Activated CD8-positive, alpha-beta T cell treated with anti-CD3 and anti-CD28 coated beads for 36 hours (primary cell): Measurements from ENCODE around the gene METAP1. TPM values are rescaled to one million over a fixed set of nuclear protein-coding genes. Genes with fewer than 3 reads are reported as not detected.

Experiments
- ATAC-seq: fragments of 200-7000 bp; cut with Tn5 transposase; one replicate; pipeline ENCODE4 v1.10.0; 2021; ENCODE audit warnings: mild to moderate bottlenecking, moderate library complexity
- CTCF ChIA-PET: fragments of 350-600 bp; sonication (Branson Sonifier 250); formaldehyde crosslinking; loops from one replicate; lab custom pipeline; 2021; ENCODE audit warnings: antibody characterized with exemption; lab: Charles Lee
- POLR2A ChIA-PET: fragments of 350-600 bp; sonication (Branson Sonifier 250); formaldehyde crosslinking; loops from one replicate; lab custom pipeline; 2021; ENCODE audit warnings: antibody characterized with exemption; lab: Charles Lee
- DNase-seq: peaks from one replicate; pipeline ENCODE4 v3.0.0-alpha.2; 2020
- H3K27ac Mint-ChIP-seq: one replicate; pipeline ENCODE4 v1.8.0; 2021; ENCODE audit warnings: mild to moderate bottlenecking, mixed read lengths
- H3K27me3 Mint-ChIP-seq: one replicate; pipeline ENCODE4 v1.8.0; 2021; ENCODE audit warnings: mixed read lengths
- H3K36me3 Mint-ChIP-seq: one replicate; pipeline ENCODE4 v1.8.0; 2021; ENCODE audit warnings: low read depth, mixed read lengths
- H3K4me1 Mint-ChIP-seq: one replicate; pipeline ENCODE4 v1.8.0; 2021; ENCODE audit warnings: low read depth, mixed read lengths
- H3K4me3 Mint-ChIP-seq: one replicate; pipeline ENCODE4 v1.8.0; 2021; ENCODE audit warnings: mild to moderate bottlenecking, moderate library complexity, mixed read lengths
- H3K9me3 Mint-ChIP-seq: one replicate; pipeline ENCODE4 v1.8.0; 2021; ENCODE audit warnings: mixed read lengths
- CTCF ChIP-seq: fragments of 200-600 bp; IDR thresholded peaks from one replicate; pipeline ENCODE4 v1.8.0; 2022; ENCODE audit warnings: antibody characterized with exemption, mild to moderate bottlenecking
- intact Hi-C: fragments of 100-400 bp; cut with micrococcal nuclease; formaldehyde crosslinking; loops from one replicate; pipeline ENCODE4 v1.10.0; 2022
- total RNA-seq, 2 experiments: library from RNA; stranded (reverse); gene quantifications; one replicate each; pipeline ENCODE4 v1.2.3, GENCODE V29; 2021

Gene METAP1
- total RNA-seq, 2 experiments from 2014 or later, result 67.1 to 70.4 TPM

GRCh38 chr4:98958065-98958464 is 37.5 kb upstream of the METAP1 start:
- peaks cover 2% of the 10 kb centered on the region for H3K4me1 Mint-ChIP-seq
- POLR2A ChIA-PET, result no interaction called here
- intact Hi-C loops, result no loop called here
- no peak for ATAC-seq
- no peak for DNase-seq
- H3K27me3 Mint-ChIP-seq, result peaks cover 2% of the 10 kb centered on the region
- H3K36me3 Mint-ChIP-seq, result no peaks in the 10 kb centered on the region
- no peak overlapping the region for H3K27ac Mint-ChIP-seq
- CTCF ChIA-PET, result interaction anchor here (1.2 kb wide), 1 partner anchor 37 kb away, joined by 3 read pairs; the partner anchor contains the start of gene METAP1
- no peak for TF ChIP-seq CTCF
- no peak overlapping the region for H3K4me3 Mint-ChIP-seq
- no peaks in the 10 kb centered on the region for H3K9me3 Mint-ChIP-seq

- ChIA-PET CTCF (no interaction called here), POLR2A (no interaction called here)
- peaks cover 6% of the 10 kb centered on the region for H3K27me3 Mint-ChIP-seq
- intact Hi-C loops, result no loop called here
- no peak overlapping the region for H3K27ac Mint-ChIP-seq
- no peak overlapping the region for H3K4me3 Mint-ChIP-seq
- ATAC-seq (no peak), DNase-seq (no peak)
- H3K36me3 Mint-ChIP-seq, result no peaks in the 10 kb centered on the region
- no peak for TF ChIP-seq CTCF
- H3K9me3 Mint-ChIP-seq, result no peaks in the 10 kb centered on the region
- peaks cover 5% of the 10 kb centered on the region for H3K4me1 Mint-ChIP-seq
These were observed 36.1 kb upstream of the METAP1 start for GRCh38 chr4:98959411-98959810.

- ATAC-seq (no peak), DNase-seq (no peak)
- peaks cover 3% of the 10 kb centered on the region for H3K27me3 Mint-ChIP-seq
- ChIA-PET POLR2A (interaction anchor here (0.7 kb wide), 1 partner anchor 516 kb away, joined by 6 read pairs; no protein-coding TSS in a partner anchor), CTCF (interaction anchor here (1.1 kb wide), 1 partner anchor 94 kb away, joined by 3 read pairs; no protein-coding TSS in a partner anchor)
- H3K4me3 Mint-ChIP-seq, result no peak overlapping the region
- no peak for TF ChIP-seq CTCF
- H3K4me1 Mint-ChIP-seq, result peaks cover 5% of the 10 kb centered on the region
- intact Hi-C loops, result no loop called here
- no peak overlapping the region for H3K27ac Mint-ChIP-seq
- no peaks in the 10 kb centered on the region for H3K36me3 Mint-ChIP-seq
- H3K9me3 Mint-ChIP-seq, result no peaks in the 10 kb centered on the region
These were observed 33.8 kb upstream of the METAP1 start for GRCh38 chr4:98961770-98962169.

GRCh38 chr4:98963538-98964433 is 31.7 kb upstream of the METAP1 start:
- no peak overlapping the region for H3K27ac Mint-ChIP-seq
- H3K4me1 Mint-ChIP-seq, result peaks cover 3% of the 10 kb centered on the region
- H3K36me3 Mint-ChIP-seq, result no peaks in the 10 kb centered on the region
- peaks cover 3% of the 10 kb centered on the region for H3K27me3 Mint-ChIP-seq
- CTCF ChIA-PET, result no interaction called here
- TF ChIP-seq CTCF, result no peak
- ATAC-seq (no peak), DNase-seq (no peak)
- no peaks in the 10 kb centered on the region for H3K9me3 Mint-ChIP-seq
- intact Hi-C loops, result no loop called here
- POLR2A ChIA-PET, result no interaction called here
- no peak overlapping the region for H3K4me3 Mint-ChIP-seq

GRCh38 chr4:98966926-98967325 is 28.6 kb upstream of the METAP1 start:
- Mint-ChIP-seq H3K36me3 (no peaks in the 10 kb centered on the region), H3K27me3 (peaks cover 3% of the 10 kb centered on the region), H3K4me1 (peaks cover 3% of the 10 kb centered on the region), H3K27ac (no peak overlapping the region), H3K4me3 (no peak overlapping the region), H3K9me3 (no peaks in the 10 kb centered on the region)
- CTCF ChIA-PET, result interaction anchor here (1.8 kb wide), 1 partner anchor 28 kb away, joined by 5 read pairs; the partner anchor contains the start of gene METAP1
- intact Hi-C loops, result no loop called here
- TF ChIP-seq CTCF, result no peak
- POLR2A ChIA-PET, result no interaction called here
- ATAC-seq (no peak), DNase-seq (no peak)
